Eye (tissue), 1 donor: Measurements from ENCODE around the gene ATP6V0C.
A peak's percentile ranks its signal among the peaks of the same experiment; 100 is the strongest.

Experiments
- DNase-seq: peaks from one replicate; pipeline ENCODE4 v3.0.0-alpha.2; 2015

The ATP6V0C gene

DNA sequence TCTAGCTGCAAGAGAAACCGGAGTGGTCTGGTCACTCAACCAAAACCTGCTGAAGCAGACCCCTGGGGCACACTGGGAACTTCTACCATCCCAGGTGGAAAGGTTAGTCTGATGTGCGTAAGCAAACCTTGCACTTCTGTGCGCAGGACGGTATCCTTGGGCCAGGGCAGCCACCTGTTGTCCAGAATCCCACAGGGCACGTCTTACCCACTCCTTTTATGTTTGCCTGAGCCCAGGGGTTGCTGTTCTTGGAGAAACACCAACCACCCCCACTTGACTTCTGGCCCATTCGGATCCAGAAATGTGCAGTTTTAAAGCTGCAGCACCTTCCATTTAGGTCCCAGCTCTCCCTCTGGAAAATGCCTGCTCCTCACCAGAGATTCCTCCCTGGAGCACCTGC lies 20.1 kb upstream of the ATP6V0C start:
- DNase-seq, result no peak

DNA sequence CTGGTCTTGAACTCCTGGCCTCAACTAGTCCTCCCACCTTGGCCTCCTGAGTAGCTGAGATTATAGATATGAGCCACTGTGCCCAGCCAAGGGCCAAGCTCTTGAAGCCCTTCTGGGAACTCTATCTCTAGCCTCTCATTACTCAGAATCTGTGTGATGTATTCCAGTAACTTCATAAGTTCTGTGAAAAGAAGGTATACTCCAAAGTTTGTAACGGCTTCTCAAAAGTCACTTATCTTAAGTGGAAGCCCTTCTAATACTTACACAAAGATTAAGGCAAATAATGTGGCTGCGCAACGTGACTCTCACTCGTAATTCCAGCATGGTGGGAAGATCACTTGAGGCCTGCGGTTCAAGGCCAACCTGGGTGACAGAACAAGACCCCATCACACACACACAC lies 19.1 kb upstream of the ATP6V0C start:
- no peak for DNase-seq

DNA sequence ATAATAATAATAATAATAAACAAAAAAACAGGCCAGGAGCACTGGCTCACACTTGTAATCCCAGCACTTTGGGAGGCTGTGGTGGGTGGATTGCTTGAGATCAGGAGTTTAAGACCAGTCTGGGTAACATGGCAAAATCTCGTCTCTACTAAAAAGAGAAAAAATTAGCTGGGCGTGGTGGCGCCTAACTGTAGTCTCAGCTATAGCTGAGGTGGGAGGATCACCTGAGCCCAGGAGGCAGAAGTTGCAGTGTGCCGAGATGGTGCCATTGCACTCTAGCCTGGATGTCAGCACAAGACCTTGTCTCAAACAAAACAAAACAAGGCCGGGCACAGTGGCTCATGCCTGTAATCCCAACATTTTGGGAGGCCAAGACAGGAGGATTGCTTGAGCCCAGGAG lies 18.7 kb upstream of the ATP6V0C start:
- no peak for DNase-seq

DNA sequence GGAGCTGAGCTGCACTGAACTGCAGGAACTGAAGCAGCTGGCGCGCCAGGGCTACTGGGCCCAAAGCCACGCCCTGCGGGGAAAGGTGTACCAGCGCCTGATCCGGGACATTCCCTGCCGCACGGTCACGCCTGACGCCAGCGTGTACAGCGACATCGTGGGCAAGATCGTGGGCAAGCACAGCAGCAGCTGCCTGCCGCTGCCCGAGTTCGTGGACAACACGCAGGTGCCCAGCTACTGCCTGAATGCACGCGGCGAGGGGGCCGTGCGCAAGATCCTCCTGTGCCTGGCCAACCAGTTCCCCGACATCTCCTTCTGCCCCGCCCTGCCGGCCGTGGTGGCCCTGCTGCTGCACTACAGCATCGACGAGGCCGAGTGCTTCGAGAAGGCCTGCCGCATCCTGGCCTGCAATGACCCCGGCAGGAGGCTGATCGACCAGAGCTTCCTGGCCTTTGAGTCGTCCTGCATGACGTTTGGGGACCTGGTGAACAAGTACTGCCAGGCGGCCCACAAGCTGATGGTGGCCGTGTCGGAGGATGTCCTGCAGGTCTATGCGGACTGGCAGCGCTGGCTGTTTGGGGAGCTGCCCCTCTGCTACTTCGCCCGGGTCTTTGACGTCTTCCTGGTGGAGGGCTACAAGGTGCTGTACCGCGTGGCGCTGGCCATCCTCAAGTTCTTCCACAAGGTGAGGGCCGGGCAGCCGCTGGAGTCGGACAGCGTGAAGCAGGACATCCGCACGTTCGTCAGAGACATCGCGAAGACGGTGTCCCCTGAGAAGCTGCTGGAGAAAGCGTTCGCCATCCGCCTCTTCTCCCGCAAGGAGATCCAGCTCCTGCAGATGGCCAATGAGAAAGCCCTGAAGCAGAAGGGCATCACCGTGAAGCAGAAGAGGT lies 17.3 kb upstream of the ATP6V0C start:
- no peak for DNase-seq

DNA sequence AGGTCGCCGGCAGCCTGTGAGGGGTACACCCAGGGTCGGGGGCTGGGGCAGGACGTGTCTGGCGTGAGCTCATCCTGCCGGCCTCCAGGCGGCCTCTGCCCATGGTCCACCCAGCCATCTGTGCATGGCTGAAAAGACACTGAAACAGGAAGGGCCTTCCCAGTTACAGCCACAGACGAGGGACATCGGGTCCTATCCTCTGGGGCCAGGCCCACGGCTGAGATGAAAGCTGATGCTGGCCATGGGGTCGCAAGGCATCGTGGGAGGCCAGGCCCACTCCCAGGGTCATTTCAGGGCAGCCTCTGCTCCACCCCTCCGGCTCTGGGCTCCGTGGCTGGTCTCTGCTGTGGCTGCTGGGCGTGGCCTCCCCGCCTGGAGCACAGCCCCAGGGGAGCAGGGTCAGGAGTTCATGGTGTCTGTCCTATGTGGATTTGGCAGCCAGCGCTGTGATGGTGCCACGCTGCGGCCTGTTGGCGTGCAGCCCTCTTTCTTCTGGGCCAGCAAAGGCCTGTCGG lies 16.6 kb upstream of the ATP6V0C start:
- DNase-seq, result peak; percentile 54

DNA sequence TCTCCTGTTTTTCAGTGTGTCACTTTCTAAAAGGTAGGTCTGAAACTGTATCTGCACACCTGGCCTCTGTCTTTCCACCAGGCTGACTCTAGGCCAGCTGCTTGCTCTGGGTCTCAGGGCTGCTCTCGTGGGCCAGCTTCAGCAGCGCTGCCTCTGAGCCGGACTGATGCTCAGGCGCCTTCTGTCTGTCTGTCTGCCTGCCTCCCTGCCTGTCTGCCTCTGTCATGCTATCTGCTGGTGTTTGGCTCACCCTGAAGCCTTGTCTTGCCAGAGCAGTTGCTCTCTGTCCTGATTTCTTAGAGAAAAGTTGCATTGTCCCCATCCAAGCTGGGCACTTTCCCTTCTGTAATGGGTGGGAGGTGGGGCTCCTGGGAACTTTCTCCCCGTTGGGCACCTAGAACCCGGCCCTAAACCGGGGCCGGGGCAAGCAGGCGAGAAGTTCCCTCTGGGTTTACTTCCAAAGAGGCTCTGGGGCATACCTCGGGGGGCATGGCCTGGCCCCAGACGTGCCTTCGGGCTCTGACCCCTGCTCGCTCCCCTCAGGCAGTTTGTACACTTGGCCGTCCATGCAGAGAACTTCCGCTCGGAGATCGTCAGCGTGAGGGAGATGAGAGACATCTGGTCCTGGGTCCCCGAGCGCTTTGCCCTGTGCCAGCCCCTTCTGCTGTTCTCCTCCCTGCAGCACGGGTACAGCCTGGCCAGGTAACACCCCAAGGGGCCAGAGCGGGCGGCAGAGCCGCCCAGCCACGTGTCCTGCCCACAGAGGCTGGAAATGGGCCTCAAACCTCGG lies 15.9 kb upstream of the ATP6V0C start:
- DNase-seq, result no peak

DNA sequence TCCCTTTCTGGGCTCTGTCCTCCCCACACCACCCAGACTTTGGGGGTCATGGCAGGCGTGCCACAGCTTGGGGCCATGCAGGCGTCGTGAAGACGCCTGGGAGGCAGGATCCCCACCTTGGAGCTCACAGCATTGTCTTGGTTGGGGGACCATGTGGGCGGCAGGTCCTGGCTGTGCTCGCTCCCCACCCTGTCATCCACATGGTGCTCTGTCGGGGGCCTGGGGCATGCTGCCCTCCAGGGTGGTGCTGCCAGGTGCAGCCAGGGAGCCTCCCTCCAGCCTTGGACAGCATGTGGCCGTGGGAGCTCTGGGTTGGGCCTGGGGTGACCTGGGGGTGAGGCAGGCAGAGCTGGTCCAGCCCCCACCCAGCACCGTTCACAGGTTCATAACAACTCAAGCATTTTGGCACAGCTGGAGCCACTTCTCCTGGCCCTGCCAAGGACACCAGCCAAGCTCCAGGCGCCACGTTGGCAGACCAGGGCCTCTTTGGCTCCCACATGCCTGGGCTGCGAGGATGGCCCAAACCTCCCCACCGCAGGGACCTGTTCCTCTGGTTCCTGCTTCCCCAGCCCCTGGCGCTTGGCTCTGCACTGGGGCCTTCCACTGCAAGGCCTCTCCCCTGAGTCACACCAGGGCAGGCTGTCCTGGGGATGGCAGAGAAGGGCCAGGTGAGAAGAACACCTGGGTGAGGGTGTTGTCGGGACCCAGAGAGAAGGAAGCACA lies 15.1 kb upstream of the ATP6V0C start:
- DNase-seq, result no peak

DNA sequence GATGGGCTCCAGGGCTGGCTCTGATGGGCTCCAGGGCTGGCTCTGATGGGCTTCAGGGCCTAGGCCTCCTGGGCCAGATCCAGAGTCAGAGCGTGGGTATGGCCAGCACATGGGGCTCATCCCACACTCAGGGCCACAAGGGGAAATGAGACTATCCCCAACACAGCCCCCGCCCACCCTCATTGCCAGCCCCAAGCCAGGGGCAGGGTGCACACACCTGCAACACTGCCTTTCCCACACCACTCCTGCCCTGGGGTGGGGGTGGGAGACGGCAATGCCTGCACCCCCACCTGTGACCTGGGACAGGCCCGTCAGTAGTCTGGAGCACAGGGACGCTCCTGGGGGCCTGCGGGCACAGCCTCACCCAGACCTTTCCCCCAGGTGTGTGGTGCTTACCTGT lies 14.3 kb upstream of the ATP6V0C start:
- no peak for DNase-seq

DNA sequence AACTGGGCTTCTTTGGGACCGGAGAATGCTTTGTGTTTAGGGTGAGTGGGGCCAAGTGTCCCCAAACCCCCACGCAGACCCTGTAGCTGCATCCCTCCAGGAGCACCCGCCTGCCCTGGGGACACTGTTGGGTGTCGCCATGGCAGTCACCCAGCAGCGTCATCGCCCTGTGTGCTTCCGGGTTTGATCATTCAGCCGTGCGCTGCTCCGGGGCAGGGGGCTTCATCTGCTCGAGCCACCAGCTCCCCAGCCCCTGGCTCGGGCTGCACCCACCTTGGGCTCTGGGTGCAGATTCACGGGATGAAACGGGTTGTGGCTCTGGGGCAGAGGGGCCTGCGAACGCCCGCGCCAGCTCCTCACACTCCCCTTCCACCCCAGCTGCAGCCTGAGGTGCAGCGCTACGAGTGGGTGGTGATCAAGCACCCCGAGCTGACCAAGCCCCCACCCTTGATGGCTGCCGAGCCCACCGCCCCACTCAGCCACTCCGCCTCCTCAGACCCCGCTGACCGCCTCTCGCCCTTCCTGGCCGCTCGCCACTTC lies 13.8 kb upstream of the ATP6V0C start:
- DNase-seq, result no peak

DNA sequence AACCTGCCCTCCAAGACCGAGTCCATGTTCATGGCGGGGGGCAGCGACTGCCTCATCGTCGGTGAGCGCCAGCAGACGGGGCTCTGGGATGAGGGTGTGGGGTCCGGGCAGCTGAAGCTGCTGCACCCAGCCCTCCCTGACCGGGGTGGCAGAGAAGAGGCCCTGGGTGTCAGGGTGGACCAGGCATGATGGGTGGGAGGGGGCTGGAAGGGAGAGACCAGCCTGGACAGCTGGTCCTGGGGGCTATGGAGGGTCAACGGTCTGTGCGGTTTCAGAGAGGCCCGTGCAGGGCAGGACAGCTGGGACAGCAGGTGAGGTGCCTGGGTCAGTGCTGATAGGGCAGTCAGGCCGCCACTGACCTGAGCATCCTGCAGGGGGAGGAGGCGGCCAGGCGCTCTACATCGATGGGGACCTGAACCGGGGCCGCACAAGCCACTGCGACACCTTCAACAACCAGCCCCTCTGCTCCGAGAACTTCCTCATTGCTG lies 13.3 kb upstream of the ATP6V0C start:
- DNase-seq, result no peak

DNA sequence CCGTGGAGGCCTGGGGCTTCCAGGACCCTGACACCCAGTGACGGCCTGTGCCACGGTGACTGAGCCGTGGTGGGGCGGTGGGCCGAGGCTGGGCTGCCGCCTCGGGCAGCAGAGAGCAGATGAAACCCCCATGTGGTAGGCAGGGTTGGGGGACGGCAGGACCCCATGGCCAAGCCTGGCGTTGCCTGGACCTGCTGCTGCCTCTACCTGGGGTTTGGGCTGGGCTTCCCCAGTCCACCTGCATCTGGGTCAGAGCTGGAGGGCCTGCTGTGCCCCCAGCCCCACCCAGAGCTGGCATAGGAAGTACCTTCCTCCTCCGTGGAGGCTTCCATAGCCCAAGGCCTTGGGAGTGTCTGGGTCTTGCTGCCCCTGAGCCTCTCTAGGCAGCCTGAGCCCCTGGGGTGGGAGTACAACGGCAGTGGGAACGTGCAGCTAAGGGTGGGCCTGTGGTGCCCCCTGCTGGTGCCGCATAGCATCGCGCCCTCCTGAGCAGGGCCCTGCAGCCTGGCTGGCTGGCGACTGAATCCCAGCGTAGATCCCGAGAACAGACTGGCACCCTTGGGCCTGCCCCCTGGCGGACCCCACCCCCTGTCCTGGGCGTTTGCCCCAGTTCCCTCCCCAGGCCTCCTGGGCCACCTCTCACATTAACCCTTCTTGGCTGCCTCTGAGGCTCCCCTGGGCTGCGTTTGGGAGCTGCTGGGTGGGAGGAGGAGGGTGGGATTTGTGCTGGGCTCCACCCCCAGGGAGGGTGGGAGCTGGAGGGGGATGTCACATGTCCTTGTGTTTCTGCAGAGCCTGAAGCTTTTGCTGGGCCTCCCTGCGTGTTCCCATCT lies 12.6 kb upstream of the ATP6V0C start:
- peak; percentile 97 for DNase-seq

DNA sequence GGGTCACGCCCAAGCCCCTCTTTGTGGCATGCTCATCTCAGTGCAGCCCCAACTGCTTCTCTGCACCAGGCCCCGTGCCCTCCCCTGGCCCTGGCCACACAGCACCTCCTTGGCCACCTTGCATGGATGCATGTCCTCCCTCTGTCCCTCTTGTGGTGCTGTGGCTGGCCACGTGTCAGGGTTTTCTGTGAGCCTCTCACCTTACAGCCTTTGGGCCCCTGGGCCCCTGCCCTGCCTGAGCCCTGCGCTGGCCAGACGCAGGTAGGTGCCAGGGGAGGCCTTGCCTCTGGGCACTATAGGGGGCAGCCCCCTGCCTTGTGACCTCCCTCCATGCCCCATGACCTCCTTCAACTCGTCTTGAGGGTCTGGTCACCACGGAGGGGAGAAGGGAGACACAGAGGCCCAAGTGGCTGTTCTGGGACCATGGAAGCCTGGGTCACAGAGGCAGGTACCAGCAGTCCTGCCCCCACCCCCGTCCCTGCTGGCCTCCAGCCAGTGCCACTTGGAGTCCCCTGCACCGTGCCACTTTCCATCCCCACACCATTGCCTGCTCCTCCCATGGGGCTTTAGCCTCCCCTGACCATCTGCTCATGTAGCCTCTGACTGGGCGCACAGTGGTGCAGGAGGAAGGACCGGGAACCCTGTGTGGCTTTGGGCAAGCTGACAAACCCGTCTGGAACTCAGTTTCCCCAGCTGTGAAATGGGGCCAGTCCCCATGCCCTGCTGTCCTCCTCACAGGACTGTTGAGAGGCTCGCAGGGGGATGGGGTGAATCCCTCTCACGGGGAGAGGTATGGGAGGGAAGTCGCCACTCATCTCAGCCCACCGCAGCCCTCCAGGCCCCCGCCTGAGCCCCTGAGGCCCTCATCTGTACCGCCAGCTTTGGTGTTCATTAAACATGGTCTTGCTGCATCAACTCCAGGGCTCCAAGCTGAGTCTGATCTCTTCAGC lies 11.5 kb upstream of the ATP6V0C start:
- DNase-seq, result no peak

DNA sequence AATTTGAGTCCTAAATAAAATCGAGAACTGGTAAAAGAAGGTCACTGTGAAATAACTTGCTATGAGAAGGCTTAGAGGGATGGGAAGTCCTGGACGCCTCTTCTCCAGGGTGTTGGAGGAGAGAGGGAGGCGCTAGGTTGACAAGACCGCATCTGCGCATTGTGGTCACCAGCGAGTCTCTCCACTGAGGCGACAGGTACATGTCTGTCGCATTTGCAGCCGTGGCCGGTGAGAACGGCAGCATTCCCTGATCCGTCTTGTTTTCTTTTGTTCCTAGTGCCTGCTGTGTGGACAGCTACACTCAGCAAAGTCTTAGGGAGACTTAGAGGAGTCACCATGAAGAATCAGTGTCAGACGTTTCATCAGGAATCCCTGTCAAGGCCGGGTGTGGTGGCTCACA lies 8.1 kb upstream of the ATP6V0C start:
- no peak for DNase-seq

DNA sequence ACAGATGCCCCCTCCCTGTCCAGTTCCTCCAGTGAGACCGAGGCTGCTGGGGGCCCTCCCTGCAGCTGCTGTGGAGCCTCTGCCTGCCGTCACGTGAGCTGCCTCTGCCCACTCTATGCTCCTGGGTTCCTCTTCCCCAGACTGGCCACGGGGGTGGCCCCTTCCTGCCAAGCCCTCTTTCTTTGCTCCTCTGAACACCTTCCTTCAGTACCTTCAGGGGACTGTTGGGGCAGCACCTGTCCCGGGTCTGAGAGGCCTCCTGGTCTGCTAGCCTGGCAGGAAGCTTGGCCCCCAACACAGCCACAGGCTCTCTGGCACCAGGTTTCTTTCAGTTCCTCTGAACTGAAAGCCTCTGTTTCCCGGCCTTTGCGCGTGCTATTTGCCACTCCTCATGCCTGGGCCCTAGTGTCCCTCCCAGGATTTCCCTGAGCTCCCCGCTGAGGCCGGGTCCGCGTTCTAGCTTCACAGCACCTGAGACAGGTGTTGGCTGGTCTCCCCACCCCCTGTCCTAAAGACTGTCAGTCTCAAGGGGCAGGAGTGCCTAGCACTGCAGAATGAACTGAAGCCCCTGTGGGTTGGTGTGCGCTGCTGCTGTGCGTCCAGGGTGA lies 6.6 kb upstream of the ATP6V0C start:
- no peak for DNase-seq

DNA sequence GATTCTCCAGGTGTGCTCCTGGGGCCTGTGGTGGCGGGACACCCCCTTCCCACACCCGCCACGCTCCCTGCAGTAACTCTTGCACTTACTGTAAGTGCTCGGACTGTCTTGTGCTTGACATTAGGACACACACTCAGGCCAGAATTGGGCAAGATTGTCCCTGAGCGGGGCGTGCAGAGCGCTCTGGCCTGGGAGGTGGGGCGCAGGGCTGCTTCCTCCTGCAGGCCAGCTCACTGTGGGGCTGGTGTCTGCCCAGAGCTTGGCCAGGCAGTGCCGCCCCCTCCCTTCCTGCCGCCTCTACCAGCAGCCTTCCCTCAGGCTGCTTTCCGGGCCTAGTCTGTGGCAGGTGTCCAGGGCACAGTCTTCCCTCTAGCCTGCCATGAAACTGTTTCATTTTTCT lies 6.1 kb upstream of the ATP6V0C start:
- no peak for DNase-seq

DNA sequence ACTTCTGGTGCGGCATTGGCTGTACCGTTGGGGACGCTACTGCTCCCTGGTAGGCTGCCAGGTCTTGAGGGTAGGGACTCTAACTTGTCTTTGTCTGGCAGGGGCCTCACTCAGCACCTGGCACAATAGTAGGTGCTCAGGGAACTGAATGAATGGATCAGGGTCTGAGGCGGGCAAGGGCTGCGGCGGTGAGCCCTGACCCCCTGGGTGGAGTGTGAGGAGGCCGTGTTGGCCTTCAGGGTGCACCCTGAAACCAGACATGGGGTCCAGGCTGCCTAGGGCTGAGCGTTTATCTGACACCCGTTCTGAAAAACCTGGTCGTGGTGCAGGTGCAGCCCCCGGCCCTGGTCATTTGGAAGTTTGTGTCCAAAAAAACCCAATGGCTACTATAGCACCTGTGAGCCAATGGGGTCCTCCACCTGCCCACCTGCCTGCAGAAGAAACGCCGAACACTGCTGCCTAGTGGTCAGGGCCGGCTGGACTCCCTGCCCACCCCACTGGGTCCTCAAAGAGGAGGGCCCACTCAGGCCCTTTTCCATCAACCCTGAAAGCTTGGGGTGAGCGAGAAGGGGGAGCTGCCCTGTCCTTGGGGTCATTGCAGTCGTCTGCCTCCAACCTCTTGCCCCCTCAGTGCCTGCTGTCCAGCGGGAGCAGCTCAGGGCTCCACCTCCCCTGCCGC lies 4.9 kb upstream of the ATP6V0C start:
- no peak for DNase-seq

DNA sequence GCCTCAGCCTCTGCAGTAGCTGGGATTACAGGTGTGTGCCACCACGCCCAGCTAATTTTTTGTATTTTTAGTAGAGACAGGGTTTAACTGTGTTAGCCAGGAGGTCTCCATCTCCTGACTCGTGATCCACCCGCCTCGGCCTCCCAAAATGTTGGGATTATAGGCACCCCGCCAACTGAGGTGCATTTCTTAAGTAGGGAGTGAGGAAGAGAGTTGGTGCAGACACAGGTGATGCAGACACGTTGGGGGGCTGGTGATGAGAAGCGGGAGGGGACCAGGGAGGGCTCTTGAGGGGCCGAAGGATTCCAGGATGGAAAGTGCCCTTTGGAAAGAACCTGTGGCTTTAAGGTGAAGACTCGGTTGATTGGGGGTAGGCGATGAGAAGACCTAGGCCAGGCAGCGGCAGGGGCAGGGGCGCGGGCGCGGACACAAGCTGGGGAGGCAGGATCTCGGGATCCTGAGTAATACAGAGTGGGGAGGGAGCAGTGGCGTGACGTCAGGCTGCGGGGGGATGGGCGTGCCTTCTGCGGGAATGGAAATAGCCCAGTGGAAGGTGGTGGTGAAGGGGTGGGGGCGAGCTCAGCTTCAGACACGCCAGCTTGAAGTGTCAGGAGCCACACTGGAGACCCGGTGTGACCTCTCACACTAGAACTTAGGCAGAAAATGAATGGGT lies 2.5 kb upstream of the ATP6V0C start:
- peak; percentile 19 for DNase-seq

DNA sequence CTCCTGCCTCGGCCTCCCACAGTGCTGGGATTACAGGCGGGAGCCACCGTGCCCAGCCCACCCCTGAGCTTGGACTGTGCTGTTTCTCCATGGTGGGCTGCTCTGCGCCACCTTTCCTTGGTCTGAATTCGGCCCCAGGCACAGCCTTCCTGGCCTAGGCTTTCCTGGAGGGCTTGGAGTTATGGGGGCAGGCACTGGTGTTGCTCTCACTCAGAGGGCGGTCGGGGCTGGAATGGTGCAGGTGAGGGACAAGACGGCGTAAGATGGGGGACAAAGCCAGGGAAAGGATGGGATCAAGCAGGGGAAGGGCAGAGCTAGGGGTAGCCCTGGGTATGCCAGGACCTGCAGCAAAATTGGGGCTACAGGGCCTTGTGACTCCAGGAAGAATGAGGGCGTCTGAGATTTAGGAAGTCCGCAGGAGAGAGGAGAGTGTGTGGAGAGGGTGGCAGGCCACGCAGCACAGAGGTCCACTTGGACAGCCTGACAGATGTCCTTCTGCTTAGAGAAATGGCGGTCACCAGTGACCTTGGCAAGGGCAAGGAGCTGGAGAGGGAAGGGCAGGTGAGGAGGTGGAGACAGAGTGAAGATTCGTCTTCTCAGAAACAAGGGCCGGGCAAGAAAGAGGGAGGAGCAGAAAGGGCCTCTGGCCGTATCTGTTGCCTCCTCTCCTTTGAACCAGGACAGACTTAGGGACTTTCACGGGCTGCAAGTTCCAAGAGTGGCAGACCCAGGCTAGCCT lies 1.6 kb upstream of the ATP6V0C start:
- DNase-seq, result no peak
